SK-N-SH treated with all-trans-retinoic acid at 6 μM for 48 hours (cell line): ENCODE data around the gene FHIT.
A peak's percentile ranks its signal among the peaks of the same experiment; 100 is the strongest.

Source experiments
- ATAC-seq: fragments of 200-7000 bp; cut with Tn5 transposase; 3 replicates; pipeline ENCODE4 v1.9.1; 2020; ENCODE audit warnings: mild to moderate bottlenecking, moderate library complexity
- ARNTL ChIP-seq: fragments of 450-650 bp; formaldehyde crosslinking; IDR thresholded peaks from 2 replicates; pipeline ENCODE4 v1.5.0; 2020; ENCODE audit warnings: low read depth, mild to moderate bottlenecking, moderate library complexity, borderline replicate concordance
- BACH2 ChIP-seq: fragments of 250-450 bp; sonication (Bioruptor Pico); IDR thresholded peaks from 2 replicates; pipeline ENCODE4 v1.9.0; 2021; ENCODE audit warnings: mild to moderate bottlenecking, borderline replicate concordance
- CREB5 ChIP-seq: fragments of 250-450 bp; sonication (Bioruptor Pico); IDR thresholded peaks from 2 replicates; pipeline ENCODE4 v1.5.1; 2020; ENCODE audit warnings: low read depth, mild to moderate bottlenecking, moderate library complexity
- CSDC2 ChIP-seq: fragments of 250-450 bp; sonication (Bioruptor Pico); IDR thresholded peaks from 2 replicates; pipeline ENCODE4 v1.5.0; 2020; ENCODE audit warnings: mild to moderate bottlenecking, moderate library complexity
- CSRNP3 ChIP-seq: fragments of 250-450 bp; sonication (Bioruptor Pico); IDR thresholded peaks from 2 replicates; pipeline ENCODE4 v1.5.1; 2021; ENCODE audit warnings: mild to moderate bottlenecking, moderate library complexity
- ESRRG ChIP-seq: fragments of 250-450 bp; sonication (Bioruptor Pico); IDR thresholded peaks from 2 replicates; pipeline ENCODE4 v1.6.1; 2021; ENCODE audit warnings: mild to moderate bottlenecking
- GLIS3 ChIP-seq: fragments of 250-450 bp; sonication (Bioruptor Pico); IDR thresholded peaks from 2 replicates; pipeline ENCODE4 v1.5.0; 2020; ENCODE audit warnings: mild to moderate bottlenecking, moderate library complexity
- ISL1 ChIP-seq: fragments of 250-450 bp; sonication (Bioruptor Pico); IDR thresholded peaks from 2 replicates; pipeline ENCODE4 v2.1.2; 2022; ENCODE audit warnings: mild to moderate bottlenecking, moderate library complexity
- OSR1 ChIP-seq: fragments of 250-450 bp; sonication (Bioruptor Pico); IDR thresholded peaks from 2 replicates; pipeline ENCODE4 v1.8.0; 2022; ENCODE audit warnings: moderate library complexity, mild to moderate bottlenecking, inconsistent platforms
- PATZ1 ChIP-seq: fragments of 250-450 bp; sonication (Bioruptor Pico); IDR thresholded peaks from 2 replicates; pipeline ENCODE4 v1.8.0; 2020; ENCODE audit warnings: mild to moderate bottlenecking, moderate library complexity, borderline replicate concordance
- RARB ChIP-seq: fragments of 250-450 bp; sonication (Bioruptor Pico); IDR thresholded peaks from 2 replicates; pipeline ENCODE4 v1.8.0; 2021; ENCODE audit warnings: mild to moderate bottlenecking, moderate library complexity
- SNAI2 ChIP-seq: fragments of 250-450 bp; sonication (Bioruptor Pico); IDR thresholded peaks from 2 replicates; pipeline ENCODE4 v1.5.0; 2020; ENCODE audit warnings: mild to moderate bottlenecking, moderate library complexity
- TCF4 ChIP-seq: fragments of 250-450 bp; sonication (Bioruptor Pico); IDR thresholded peaks from 2 replicates; pipeline ENCODE4 v1.8.0; 2021; ENCODE audit warnings: mild to moderate bottlenecking, moderate library complexity, borderline replicate concordance
- TOX ChIP-seq: fragments of 250-450 bp; sonication (Bioruptor Pico); IDR thresholded peaks from 2 replicates; pipeline ENCODE4 v1.8.0; 2021; ENCODE audit warnings: mild to moderate bottlenecking, moderate library complexity, borderline replicate concordance
- TSHZ2 ChIP-seq: fragments of 250-450 bp; sonication (Bioruptor Pico); IDR thresholded peaks from 2 replicates; pipeline ENCODE4 v1.5.0; 2020; ENCODE audit warnings: mild to moderate bottlenecking, moderate library complexity
- ZFP3 ChIP-seq: fragments of 250-450 bp; sonication (Bioruptor Pico); IDR thresholded peaks from 2 replicates; pipeline ENCODE4 v1.5.0; 2020; ENCODE audit warnings: mild to moderate bottlenecking, moderate library complexity
- ZFP30 ChIP-seq: fragments of 450-650 bp; formaldehyde crosslinking; IDR thresholded peaks from 2 replicates; pipeline ENCODE4 v1.5.0; 2022; ENCODE audit warnings: mild to moderate bottlenecking, moderate library complexity
- ZNF565 ChIP-seq: fragments of 450-650 bp; formaldehyde crosslinking; conservative IDR thresholded peaks from 2 replicates; pipeline ENCODE4 v1.5.0; 2020; ENCODE audit warnings: low read depth, mild to moderate bottlenecking, moderate library complexity
- ZNF70 ChIP-seq: fragments of 450-650 bp; formaldehyde crosslinking; IDR thresholded peaks from 2 replicates; pipeline ENCODE4 v1.5.0; 2020; ENCODE audit warnings: mild to moderate bottlenecking, moderate library complexity
- ZNF8 ChIP-seq: fragments of 450-650 bp; formaldehyde crosslinking; IDR thresholded peaks from 2 replicates; pipeline ENCODE4 v1.5.0; 2020; ENCODE audit warnings: mild to moderate bottlenecking, moderate library complexity

FHIT gene

GRCh38 chr3:61053781-61054496 is 197.3 kb downstream of the FHIT start:
- no peak for ATAC-seq
- 0 out of 2 replicates have a peak, but pooled peaks have one; percentile 18 for TF ChIP-seq TSHZ2 (CRISPR knock-in tag)
- TF ChIP-seq RARB (CRISPR knock-in tag), result no peak
- peak; percentile 44 for TF ChIP-seq ISL1 (CRISPR knock-in tag)
- TF ChIP-seq CSDC2 (CRISPR knock-in tag), result no peak
- no peak for TF ChIP-seq ZFP30 (CRISPR knock-in tag)
- TF ChIP-seq ARNTL (CRISPR knock-in tag), result no peak
- peak; percentile 91 for TF ChIP-seq SNAI2 (CRISPR knock-in tag)
- TF ChIP-seq TCF4 (CRISPR knock-in tag), result peak; percentile 49
- TF ChIP-seq, all 23 proteins: peak for 4

GRCh38 chr3:61052851-61053250 is 198.4 kb downstream of the FHIT start:
- TF ChIP-seq TOX (CRISPR knock-in tag) (no peak), CSRNP3 (CRISPR knock-in tag) (no peak), GLIS3 (CRISPR knock-in tag) (no peak), ARNTL (CRISPR knock-in tag) (no peak), ZNF8 (CRISPR knock-in tag) (no peak), ZNF565 (CRISPR knock-in tag) (no peak), TSHZ2 (CRISPR knock-in tag) (no peak), ESRRG (no peak), ZFP3 (CRISPR knock-in tag) (no peak), OSR1 (no peak), CSDC2 (CRISPR knock-in tag) (no peak), TCF4 (CRISPR knock-in tag) (no peak), PATZ1 (CRISPR knock-in tag) (no peak), BACH2 (no peak), RARB (CRISPR knock-in tag) (no peak), ZNF70 (CRISPR knock-in tag) (no peak), CREB5 (CRISPR knock-in tag) (no peak)
- TF ChIP-seq, all 23 proteins: peak for 0
- no peak for ATAC-seq
